ENCODE results near the gene TMEM44.

Gene TMEM44

DNA sequence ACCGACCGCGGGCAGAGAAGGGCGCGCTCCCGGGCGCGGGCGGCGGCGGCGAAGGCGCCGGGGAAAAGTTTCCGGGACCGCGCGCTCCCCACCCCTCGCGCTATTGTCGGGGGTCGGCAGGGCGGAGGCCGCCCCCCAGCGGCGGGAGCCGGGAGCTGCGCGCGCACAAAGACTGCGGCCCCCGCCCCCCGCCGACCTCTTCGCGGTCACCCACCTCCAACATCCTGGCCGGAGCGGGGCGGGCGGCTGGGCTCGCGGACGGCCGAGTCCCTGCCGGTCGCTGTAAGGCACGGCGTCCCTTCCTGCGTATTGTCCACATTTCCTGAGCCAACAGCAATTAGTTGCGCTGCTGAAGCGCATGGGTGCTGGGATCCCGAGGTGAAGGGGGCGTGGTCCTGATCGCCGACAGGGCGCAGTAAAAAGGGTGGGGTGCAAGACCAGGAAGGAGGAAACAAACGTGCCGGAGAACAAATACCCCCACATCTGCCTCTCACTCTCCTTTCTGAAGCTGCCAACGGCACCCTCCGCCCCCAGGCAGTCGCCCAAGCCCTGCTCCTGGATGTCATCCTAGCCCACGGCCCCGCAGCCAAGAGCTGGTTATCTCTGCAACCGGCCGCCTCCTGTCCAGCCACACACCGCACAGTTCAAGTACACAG lies at the start of gene TMEM44:
Gene TMEM44, minus strand, starts transcription at position 71 of the 656 bp plus-strand sequence. CDS start 204 bp downstream, outside the sequence.
- peak; percentile 26 for DNase-seq (ENCODE audit: low read depth, low spot score)

DNA sequence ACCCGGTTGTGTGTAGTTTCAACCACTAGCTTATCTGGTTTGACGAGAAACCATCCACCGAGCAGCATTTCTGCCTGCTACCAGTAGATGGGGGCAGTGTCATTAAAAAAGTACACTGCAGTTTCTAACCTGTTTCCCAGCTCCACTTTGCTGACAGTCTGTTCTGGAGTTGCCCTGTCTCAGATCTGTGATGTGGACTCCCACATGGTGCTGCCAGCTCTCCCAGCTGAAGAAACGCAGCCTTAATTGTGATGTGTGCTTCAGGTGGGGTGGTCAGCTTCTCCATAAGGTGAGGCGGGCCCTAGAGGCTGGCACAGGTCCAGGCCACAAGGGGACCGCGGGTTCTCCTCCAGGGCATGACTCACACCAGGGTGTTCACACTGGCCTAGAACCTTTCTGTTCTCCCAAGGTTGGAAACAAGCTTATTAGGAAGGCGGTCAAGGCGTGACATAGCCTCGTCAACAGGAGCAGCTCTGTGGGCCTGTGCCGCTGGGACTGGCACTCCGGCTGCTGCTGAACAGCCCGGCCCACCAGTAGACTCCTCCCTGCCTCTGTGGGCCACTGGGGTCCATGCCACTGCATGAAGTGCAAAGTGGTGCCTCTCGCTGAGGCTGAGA lies 49.6 kb upstream of the TMEM44 start:
- no peak for DNase-seq (ENCODE audit: low read depth, low spot score)

- DNase-seq (ENCODE audit: low read depth, low spot score) = no peak
Measured at GRCh38 chr3:194682189-194682693, 49.0 kb upstream of the TMEM44 start.

- no peak for DNase-seq (ENCODE audit: low read depth, low spot score)
Measured at GRCh38 chr3:194680888-194681615, 47.8 kb upstream of the TMEM44 start.

DNA sequence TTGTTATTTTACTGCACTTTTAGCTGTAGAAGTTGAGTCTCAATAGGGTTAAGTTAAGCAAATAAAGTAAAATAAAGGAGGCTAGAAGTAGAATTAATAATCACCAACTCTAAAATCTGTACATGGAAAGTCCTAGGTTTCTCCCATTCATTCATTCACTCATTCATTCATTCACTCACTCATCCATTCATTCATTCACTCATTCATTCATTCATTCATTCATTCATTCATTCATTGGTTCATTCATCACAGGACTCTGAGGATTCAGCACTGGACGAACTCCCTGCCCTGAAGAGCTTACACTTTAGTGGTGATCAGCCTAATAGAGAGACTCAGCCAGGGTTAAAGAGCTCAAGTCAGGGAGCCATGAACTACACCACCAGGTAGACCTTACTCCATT lies 43.3 kb upstream of the TMEM44 start:
- DNase-seq (ENCODE audit: low read depth, low spot score) = no peak

DNA sequence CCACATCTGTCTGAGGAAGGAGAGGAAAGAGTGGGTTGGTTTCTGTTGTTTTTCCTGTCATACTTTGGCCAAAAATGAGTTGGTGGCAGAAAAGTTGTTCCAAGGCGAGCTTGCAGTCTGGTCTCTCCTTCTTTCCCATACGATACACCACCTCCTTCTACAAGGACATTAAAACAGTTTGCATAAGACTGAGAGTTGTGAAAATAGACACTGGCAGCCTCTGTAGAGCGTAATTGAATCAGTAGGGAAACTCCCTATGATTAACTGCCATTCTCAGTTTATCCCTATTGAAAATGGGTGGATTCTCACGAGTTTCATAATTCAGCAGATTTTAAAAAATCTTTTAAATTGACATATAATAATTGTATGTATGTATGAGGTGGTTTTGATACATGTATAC lies 42.5 kb upstream of the TMEM44 start:
- DNase-seq (ENCODE audit: low read depth, low spot score) = no peak

- DNase-seq (ENCODE audit: low read depth, low spot score) = no peak
Measured at GRCh38 chr3:194675081-194675640, 41.9 kb upstream of the TMEM44 start.

DNA sequence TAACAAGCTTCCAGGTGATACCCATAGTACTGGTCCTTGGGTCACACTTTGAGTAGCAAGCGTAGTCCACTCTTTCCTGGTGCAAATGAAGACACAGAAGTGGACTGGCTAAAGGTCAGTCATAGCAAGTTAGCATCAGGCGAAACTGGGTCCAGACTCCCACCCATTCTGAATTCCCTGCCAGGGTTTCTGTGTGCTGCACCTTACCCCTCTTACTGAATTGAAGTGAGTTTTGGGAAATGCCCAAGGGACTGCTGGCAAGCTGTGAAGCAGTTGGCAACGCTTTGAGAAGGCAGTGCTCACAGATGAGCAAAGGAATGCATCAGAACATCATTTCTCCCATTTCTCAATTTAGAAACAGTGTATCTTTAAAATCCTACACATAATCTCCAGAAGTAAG lies 40.5 kb upstream of the TMEM44 start:
- no peak for DNase-seq (ENCODE audit: low read depth, low spot score)

DNA sequence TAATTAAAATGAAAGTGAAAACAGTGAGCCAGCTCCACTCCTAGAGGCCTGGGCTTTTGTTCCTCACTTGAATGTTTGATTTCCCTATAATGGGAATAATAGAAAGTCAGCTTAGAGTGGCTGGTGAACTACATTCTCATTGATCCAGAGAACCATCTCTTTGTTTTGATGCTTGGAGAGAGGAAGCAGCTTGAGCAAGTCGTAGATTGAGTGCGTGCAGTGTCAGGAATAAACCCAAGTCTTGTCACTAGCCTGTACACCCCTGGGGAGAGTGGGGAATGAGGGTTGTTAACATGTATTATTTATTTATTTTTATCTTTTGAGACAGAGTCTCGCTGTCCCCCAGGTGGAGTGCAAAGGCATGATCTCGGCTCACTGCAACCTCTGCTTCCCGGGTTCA lies 39.7 kb upstream of the TMEM44 start:
- no peak for DNase-seq (ENCODE audit: low read depth, low spot score)

GRCh38 chr3:194671900-194672808 lies 38.9 kb upstream of the TMEM44 start, which contains the start of gene LSG1:
TSS of gene LSG1 (minus strand) at chr3:194672191. CDS start at chr3:194672162, 29 bp downstream.
- DNase-seq (ENCODE audit: low read depth, low spot score) = peak; percentile 79

DNA sequence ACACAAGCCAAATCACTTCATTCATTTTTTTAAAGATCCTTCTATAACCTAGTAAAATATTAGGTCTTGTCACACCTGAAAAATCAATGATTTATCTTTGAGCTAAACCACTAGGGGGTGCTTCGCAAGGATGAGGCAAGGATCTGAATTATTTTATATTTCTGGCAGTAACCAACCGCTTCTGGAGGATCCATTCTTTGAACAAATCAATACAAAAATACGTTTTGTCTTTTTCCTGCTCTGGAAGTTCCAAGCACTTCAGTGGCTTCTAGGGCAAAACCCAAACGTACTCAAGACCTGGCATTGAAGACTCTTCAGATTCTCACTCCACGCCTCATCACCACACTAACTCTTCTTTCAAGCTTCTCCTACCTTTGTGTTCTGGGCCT lies 38.3 kb upstream of the TMEM44 start:
- no peak for DNase-seq (ENCODE audit: low read depth, low spot score)

GRCh38 chr3:194667363-194667762 lies 34.1 kb upstream of the TMEM44 start:
- DNase-seq (ENCODE audit: low read depth, low spot score) = no peak

- no peak for DNase-seq (ENCODE audit: low read depth, low spot score)
Measured at GRCh38 chr3:194664857-194665256, 31.6 kb upstream of the TMEM44 start.

DNA sequence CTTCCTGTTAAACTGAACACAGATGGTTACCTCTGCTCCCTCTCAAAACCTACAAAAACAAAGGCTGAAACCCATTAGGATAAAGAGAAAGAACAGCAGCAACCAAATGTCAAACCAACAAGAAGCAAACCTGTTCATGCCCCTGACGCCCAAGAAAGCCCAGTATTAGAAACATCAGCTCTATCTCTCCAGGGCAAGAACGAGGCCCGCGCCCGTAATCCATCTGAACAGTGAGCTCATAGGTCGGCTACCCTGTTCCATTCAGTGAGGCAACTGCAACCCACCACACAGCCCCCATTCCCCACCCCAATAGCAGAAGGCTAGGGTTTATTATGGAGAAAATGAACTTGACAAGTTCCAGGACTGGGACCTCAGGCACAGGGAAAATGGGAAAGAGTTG lies 28.7 kb upstream of the TMEM44 start:
- no peak for DNase-seq (ENCODE audit: low read depth, low spot score)

GRCh38 chr3:194661374-194661773 lies 28.2 kb upstream of the TMEM44 start:
- DNase-seq (ENCODE audit: low read depth, low spot score) = no peak

GRCh38 chr3:194659778-194660177 lies 26.6 kb upstream of the TMEM44 start:
- no peak for DNase-seq (ENCODE audit: low read depth, low spot score)

GRCh38 chr3:194658477-194659242 lies 25.4 kb upstream of the TMEM44 start:
- no peak for DNase-seq (ENCODE audit: low read depth, low spot score)

GRCh38 chr3:194657439-194657838 lies 24.2 kb upstream of the TMEM44 start:
- DNase-seq (ENCODE audit: low read depth, low spot score) = no peak

DNA sequence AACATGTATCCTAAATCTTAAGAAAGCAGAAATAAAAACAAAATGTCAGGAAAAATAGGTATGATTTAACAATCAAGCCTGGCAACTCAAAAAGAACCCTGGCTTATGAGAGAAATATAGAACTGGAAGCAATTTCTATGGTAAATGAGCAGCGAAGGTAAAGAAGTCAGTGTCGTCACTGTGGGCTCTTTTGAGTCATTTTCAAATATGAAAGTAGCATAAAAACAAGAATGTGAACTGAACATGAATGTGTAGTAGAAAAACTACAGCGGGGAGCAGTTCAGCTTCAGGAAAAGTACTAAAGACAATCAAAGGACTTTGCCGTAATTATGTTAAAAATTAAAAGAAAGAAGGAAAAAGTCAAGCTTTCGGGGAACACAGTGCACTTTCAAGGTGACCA lies 21.2 kb upstream of the TMEM44 start:
- DNase-seq (ENCODE audit: low read depth, low spot score) = no peak

- DNase-seq (ENCODE audit: low read depth, low spot score) = no peak
Measured at GRCh38 chr3:194647747-194648146, 14.5 kb upstream of the TMEM44 start.

Measured in activated naive CD8-positive, alpha-beta T cell treated with anti-CD3 and anti-CD28 coated beads, Interleukin-2, amount 50 U/mL, for 16 hours (primary cell).